Measurements from ENCODE around the gene KIF3A. TPM values are rescaled to one million over a fixed set of nuclear protein-coding genes. Genes with fewer than 3 reads are reported as not detected.

Gene KIF3A
- total RNA-seq, 4 donors from 2014 or later = 2.6 to 15.0 (median 6.3) TPM

GRCh38 chr5:132746954-132747615, 9.7 kb upstream of the KIF3A start, which contains the start of gene CCNI2:
CCNI2 (plus strand) TSS chr5:132747426; CDS start chr5:132747496, 70 bp downstream.
- Histone ChIP-seq H3K27ac (no peak within 1 kb of the TSS), H3K9me3 (no peaks in the 10 kb centered on the region), H3K4me3 (peak within 1 kb of the TSS; percentile 61), H3K27me3 (peaks cover 32% of the 10 kb centered on the region), H3K36me3 (no peaks in the 10 kb centered on the region), H3K4me1 (peaks cover 15% of the 10 kb centered on the region)
- no peak for DNase-seq (ENCODE audit: low spot score in 2 of 2)
- TF ChIP-seq EP300 (IDR thresholded peaks at IDR 0.05) = no peak
- TF ChIP-seq POLR2A (IDR thresholded peaks at IDR 0.05) = no peak
- TF ChIP-seq POLR2AphosphoS5 (IDR thresholded peaks at IDR 0.05) = no peak
- no peak for TF ChIP-seq CTCF (IDR thresholded peaks at IDR 0.05)
- whole genome bisulfite sequencing = 14% methylated on average over 5 of the region's 59 CpGs

- Histone ChIP-seq H3K27ac (no peak overlapping the region), H3K27me3 (peaks cover 32% of the 10 kb centered on the region), H3K9me3 (no peaks in the 10 kb centered on the region), H3K36me3 (no peaks in the 10 kb centered on the region), H3K4me3 (peak overlapping the region; percentile 61), H3K4me1 (peaks cover 11% of the 10 kb centered on the region)
- TF ChIP-seq EP300 (IDR thresholded peaks at IDR 0.05) (no peak), CTCF (IDR thresholded peaks at IDR 0.05) (no peak), POLR2AphosphoS5 (IDR thresholded peaks at IDR 0.05) (no peak), POLR2A (IDR thresholded peaks at IDR 0.05) (no peak)
- no peak for DNase-seq (ENCODE audit: low spot score in 2 of 2)
- 32% methylated on average over 3 of the region's 3 CpGs for WGBS
Measured at GRCh38 chr5:132746592-132746953, 9.2 kb upstream of the KIF3A start.

GRCh38 chr5:132744659-132745058, 7.3 kb upstream of the KIF3A start:
- DNase-seq (ENCODE audit: low spot score in 2 of 2) = no peak
- Histone ChIP-seq H3K36me3 (no peaks in the 10 kb centered on the region), H3K4me1 (peaks cover 11% of the 10 kb centered on the region), H3K9me3 (no peaks in the 10 kb centered on the region), H3K27ac (no peak overlapping the region), H3K27me3 (peaks cover 32% of the 10 kb centered on the region), H3K4me3 (no peak overlapping the region)
- TF ChIP-seq EP300 (IDR thresholded peaks at IDR 0.05) (no peak), CTCF (IDR thresholded peaks at IDR 0.05) (no peak), POLR2A (IDR thresholded peaks at IDR 0.05) (no peak), POLR2AphosphoS5 (IDR thresholded peaks at IDR 0.05) (no peak)
- 87% methylated on average over 2 of the region's 2 CpGs for WGBS

GRCh38 chr5:132742626-132743025, 5.3 kb upstream of the KIF3A start:
- Histone ChIP-seq H3K27me3 (peaks cover 28% of the 10 kb centered on the region), H3K36me3 (no peaks in the 10 kb centered on the region)
- TF ChIP-seq EP300 (IDR thresholded peaks at IDR 0.05) = no peak
- no peak for TF ChIP-seq CTCF (IDR thresholded peaks at IDR 0.05)
- TF ChIP-seq POLR2A (IDR thresholded peaks at IDR 0.05) = no peak
- no peak for TF ChIP-seq POLR2AphosphoS5 (IDR thresholded peaks at IDR 0.05)

GRCh38 chr5:132742158-132742557, 4.8 kb upstream of the KIF3A start:
- no peak for DNase-seq (ENCODE audit: low spot score in 2 of 2)
- Histone ChIP-seq H3K9me3 (no peaks in the 10 kb centered on the region), H3K27me3 (peaks cover 23% of the 10 kb centered on the region), H3K36me3 (no peaks in the 10 kb centered on the region), H3K4me3 (no peak overlapping the region), H3K27ac (no peak overlapping the region), H3K4me1 (peaks cover 13% of the 10 kb centered on the region)
- TF ChIP-seq POLR2AphosphoS5 (IDR thresholded peaks at IDR 0.05) = no peak
- no peak for TF ChIP-seq CTCF (IDR thresholded peaks at IDR 0.05)
- no peak for TF ChIP-seq POLR2A (IDR thresholded peaks at IDR 0.05)
- no peak for TF ChIP-seq EP300 (IDR thresholded peaks at IDR 0.05)
- WGBS = 91% methylated on average over 2 of the region's 2 CpGs

More at GRCh38 chr5:132742626-132743025, 5.3 kb upstream of the KIF3A start:
- no peak overlapping the region for H3K27ac ChIP-seq
- H3K4me3 ChIP-seq = no peak overlapping the region
- H3K4me1 ChIP-seq = peaks cover 15% of the 10 kb centered on the region
- 94% methylated on average over 5 of the region's 5 CpGs for WGBS
- no peaks in the 10 kb centered on the region for H3K9me3 ChIP-seq
- no peak for DNase-seq (ENCODE audit: low spot score in 2 of 2)
